Chondrocyte (in vitro differentiated cells): Measurements from ENCODE around the gene GNAS. TPM values are rescaled to one million over a fixed set of nuclear protein-coding genes. Genes with fewer than 3 reads are reported as not detected.

Source experiments
- DNase-seq: peaks from one replicate; pipeline ENCODE4 v3.0.0; 2021; ENCODE audit warnings: mixed read lengths, low spot score
- H3K27ac Mint-ChIP-seq: one replicate; pipeline ENCODE4 v1.8.0; 2021; ENCODE audit warnings: mild to moderate bottlenecking, moderate library complexity, mixed read lengths; ENCODE audit not compliant: unreplicated experiment
- H3K27me3 Mint-ChIP-seq: 2 replicates; pipeline ENCODE4 v1.8.0; 2021; ENCODE audit warnings: low read depth, mixed read lengths
- H3K36me3 Mint-ChIP-seq: 2 replicates; pipeline ENCODE4 v1.8.0; 2021; ENCODE audit warnings: low read depth, mixed read lengths
- H3K4me1 Mint-ChIP-seq: 2 replicates; pipeline ENCODE4 v1.8.0; 2021; ENCODE audit warnings: low read depth, mild to moderate bottlenecking, mixed read lengths
- H3K4me3 Mint-ChIP-seq: one replicate; pipeline ENCODE4 v1.8.0; 2021; ENCODE audit warnings: mild to moderate bottlenecking, moderate library complexity, mixed read lengths; ENCODE audit not compliant: unreplicated experiment
- H3K9me3 Mint-ChIP-seq: 2 replicates; pipeline ENCODE4 v1.8.0; 2021; ENCODE audit warnings: low read depth, mixed read lengths
- CTCF ChIP-seq: fragments of 200-600 bp; sonication (generic); IDR thresholded peaks from 2 replicates; pipeline ENCODE4 v1.5.0; 2021; ENCODE audit warnings: antibody characterized with exemption, mild to moderate bottlenecking, moderate library complexity
- total RNA-seq: library from RNA; stranded (reverse); gene quantifications from 3 replicates; pipeline ENCODE4 v1.2.1, GENCODE V29; 2021

The GNAS gene
- total RNA-seq, 1 donor from 2014 or later: 1,374 TPM

GRCh38 chr20:58864346-58864745 is 11.8 kb downstream of the GNAS start:
- H3K4me3 Mint-ChIP-seq: no peak overlapping the region
- no peaks in the 10 kb centered on the region for H3K9me3 Mint-ChIP-seq
- H3K27ac Mint-ChIP-seq: no peak overlapping the region
- no peaks in the 10 kb centered on the region for H3K36me3 Mint-ChIP-seq
- peak; percentile 39 for TF ChIP-seq CTCF
- peaks cover 29% of the 10 kb centered on the region for H3K27me3 Mint-ChIP-seq
- DNase-seq: no peak
- H3K4me1 Mint-ChIP-seq: peaks cover 5% of the 10 kb centered on the region

- TF ChIP-seq CTCF: no peak
- Mint-ChIP-seq H3K36me3 (no peaks in the 10 kb centered on the region), H3K27me3 (peaks cover 23% of the 10 kb centered on the region), H3K27ac (no peak overlapping the region), H3K9me3 (no peaks in the 10 kb centered on the region), H3K4me1 (peaks cover 5% of the 10 kb centered on the region), H3K4me3 (no peak overlapping the region)
- DNase-seq: no peak
These were observed 13.3 kb downstream of the GNAS start for GRCh38 chr20:58865843-58866242.

- Mint-ChIP-seq H3K4me3 (no peak overlapping the region), H3K27ac (no peak overlapping the region), H3K36me3 (no peaks in the 10 kb centered on the region), H3K9me3 (no peaks in the 10 kb centered on the region), H3K4me1 (peaks cover 5% of the 10 kb centered on the region), H3K27me3 (peaks cover 16% of the 10 kb centered on the region)
- no peak for DNase-seq
- TF ChIP-seq CTCF: no peak
These were observed 14.7 kb downstream of the GNAS start for GRCh38 chr20:58867211-58867610.

GRCh38 chr20:58868795-58869194 is 16.3 kb downstream of the GNAS start:
- H3K4me3 Mint-ChIP-seq: no peak overlapping the region
- no peaks in the 10 kb centered on the region for H3K9me3 Mint-ChIP-seq
- peaks cover 9% of the 10 kb centered on the region for H3K27me3 Mint-ChIP-seq
- H3K4me1 Mint-ChIP-seq: peaks cover 9% of the 10 kb centered on the region
- H3K27ac Mint-ChIP-seq: no peak overlapping the region
- no peak for DNase-seq
- H3K36me3 Mint-ChIP-seq: no peaks in the 10 kb centered on the region
- peak; percentile 84 for TF ChIP-seq CTCF

- no peak for DNase-seq
- H3K27me3 Mint-ChIP-seq: peaks cover 9% of the 10 kb centered on the region
- peaks cover 9% of the 10 kb centered on the region for H3K4me1 Mint-ChIP-seq
- no peak overlapping the region for H3K4me3 Mint-ChIP-seq
- no peaks in the 10 kb centered on the region for H3K36me3 Mint-ChIP-seq
- H3K27ac Mint-ChIP-seq: no peak overlapping the region
- TF ChIP-seq CTCF: no peak
- H3K9me3 Mint-ChIP-seq: no peaks in the 10 kb centered on the region
These were observed 17.2 kb downstream of the GNAS start for GRCh38 chr20:58869662-58870227.
